ENCODE results near the gene ZNF211. TPM values are rescaled to one million over a fixed set of nuclear protein-coding genes. Genes with fewer than 3 reads are reported as not detected.
A peak's percentile ranks its signal among the peaks of the same experiment; 100 is the strongest.

The ZNF211 gene
- total RNA-seq: 29.7 TPM

- peak; percentile 94 for DNase-seq (ENCODE audit: low spot score)
These were observed at the start of gene ZNF211 for GRCh38 chr19:57632987-57633831. TSS of gene ZNF211 (plus strand) at chr19:57633168. CDS start at chr19:57633347, 179 bp downstream.

GRCh38 chr19:57583521-57584416 is 49.2 kb upstream of the ZNF211 start, which contains the start of gene ZIK1:
TSS of gene ZIK1 (plus strand) at chr19:57584145. CDS start at chr19:57584357, 212 bp downstream.
- peak; percentile 95 for DNase-seq (ENCODE audit: low spot score)

- no peak for DNase-seq (ENCODE audit: low spot score)
These were observed 45.4 kb upstream of the ZNF211 start for GRCh38 chr19:57587529-57587928.

- DNase-seq (ENCODE audit: low spot score): no peak
These were observed 33.6 kb upstream of the ZNF211 start for GRCh38 chr19:57599377-57599760.

GRCh38 chr19:57599761-57600383 is 33.1 kb upstream of the ZNF211 start, which contains the start of gene ZNF530:
TSS of gene ZNF530 (plus strand) at chr19:57599885. CDS start at chr19:57604346, 4,461 bp downstream.
- peak; percentile 95 for DNase-seq (ENCODE audit: low spot score)

GRCh38 chr19:57606931-57607330 is 26.0 kb upstream of the ZNF211 start:
- no peak for DNase-seq (ENCODE audit: low spot score)

- no peak for DNase-seq (ENCODE audit: low spot score)
These were observed 21.9 kb upstream of the ZNF211 start for GRCh38 chr19:57611113-57611512.

- DNase-seq (ENCODE audit: low spot score): peak; percentile 92
These were observed 18.8 kb upstream of the ZNF211 start, which contains the start of gene ZNF134 for GRCh38 chr19:57613941-57614743. TSS of gene ZNF134 (plus strand) at chr19:57614242. CDS start at chr19:57619469, 5,227 bp downstream.

GRCh38 chr19:57615346-57615745 is 17.6 kb upstream of the ZNF211 start:
- DNase-seq (ENCODE audit: low spot score): no peak

GRCh38 chr19:57620673-57621348 is 12.2 kb upstream of the ZNF211 start:
- DNase-seq (ENCODE audit: low spot score): no peak

GRCh38 chr19:57623091-57623490 is 9.9 kb upstream of the ZNF211 start:
- no peak for DNase-seq (ENCODE audit: low spot score)

- DNase-seq (ENCODE audit: low spot score): no peak
These were observed 814 bp downstream of the ZNF211 start for GRCh38 chr19:57633832-57634131.

GRCh38 chr19:57637379-57637778 is 4.4 kb downstream of the ZNF211 start:
- DNase-seq (ENCODE audit: low spot score): no peak

- no peak for DNase-seq (ENCODE audit: low spot score)
These were observed 8.8 kb downstream of the ZNF211 start for GRCh38 chr19:57641715-57642234.

- DNase-seq (ENCODE audit: low spot score): peak; percentile 75
These were observed 9.6 kb downstream of the ZNF211 start for GRCh38 chr19:57642396-57643046.

- no peak for DNase-seq (ENCODE audit: low spot score)
These were observed 10.8 kb downstream of the ZNF211 start for GRCh38 chr19:57643734-57644133.

- DNase-seq (ENCODE audit: low spot score): peak; percentile 15
These were observed 15.5 kb downstream of the ZNF211 start for GRCh38 chr19:57648331-57649003.

GRCh38 chr19:57651654-57651996 is 18.7 kb downstream of the ZNF211 start:
- DNase-seq (ENCODE audit: low spot score): no peak

GRCh38 chr19:57653689-57654088 is 20.7 kb downstream of the ZNF211 start:
- DNase-seq (ENCODE audit: low spot score): no peak

Data from ureter (tissue), 1 donor.